NCI-H510A treated with DMSO at 0.1 percent for 48 hours (cell line): ENCODE measurements around the gene FBLN1.

Source experiments
- DNase-seq: peaks from one replicate; lab custom pipeline; 2025; lab: John Stamatoyannopoulos, UW

FBLN1 gene

GRCh38 chr22:45504373-45505341, 2.0 kb downstream of the FBLN1 start:
- peak; percentile 5 for DNase-seq

GRCh38 chr22:45505991-45506747, 3.5 kb downstream of the FBLN1 start:
- no peak for DNase-seq

- no peak for DNase-seq
Observed at GRCh38 chr22:45506816-45507360, 4.2 kb downstream of the FBLN1 start.

DNA sequence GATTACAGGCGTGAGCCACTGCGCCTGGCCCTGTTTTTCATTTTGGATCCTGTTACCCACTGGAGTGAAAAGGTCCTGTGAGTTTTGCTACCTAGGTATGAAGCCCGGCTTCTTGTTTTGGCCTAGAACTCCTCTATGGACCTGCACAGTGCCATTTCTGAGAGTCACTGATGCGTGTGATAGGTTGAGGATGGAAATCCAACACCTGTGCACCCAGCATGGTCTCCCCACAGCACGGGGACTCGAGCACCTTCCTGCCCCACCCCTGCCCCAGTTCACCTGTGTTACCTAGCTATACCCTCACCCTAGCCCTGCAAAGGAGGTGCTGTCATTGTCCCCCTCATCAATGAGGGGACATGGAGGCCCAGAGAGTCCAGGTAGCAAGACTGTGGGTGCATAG, 5.1 kb downstream of the FBLN1 start:
- no peak for DNase-seq

- DNase-seq, result no peak
Observed at GRCh38 chr22:45508814-45509213, 6.1 kb downstream of the FBLN1 start.

GRCh38 chr22:45510376-45511232, 7.9 kb downstream of the FBLN1 start:
- no peak for DNase-seq

GRCh38 chr22:45511847-45512261, 9.2 kb downstream of the FBLN1 start:
- DNase-seq, result no peak

- DNase-seq, result no peak
Observed at GRCh38 chr22:45512363-45512762, 9.7 kb downstream of the FBLN1 start.

DNA sequence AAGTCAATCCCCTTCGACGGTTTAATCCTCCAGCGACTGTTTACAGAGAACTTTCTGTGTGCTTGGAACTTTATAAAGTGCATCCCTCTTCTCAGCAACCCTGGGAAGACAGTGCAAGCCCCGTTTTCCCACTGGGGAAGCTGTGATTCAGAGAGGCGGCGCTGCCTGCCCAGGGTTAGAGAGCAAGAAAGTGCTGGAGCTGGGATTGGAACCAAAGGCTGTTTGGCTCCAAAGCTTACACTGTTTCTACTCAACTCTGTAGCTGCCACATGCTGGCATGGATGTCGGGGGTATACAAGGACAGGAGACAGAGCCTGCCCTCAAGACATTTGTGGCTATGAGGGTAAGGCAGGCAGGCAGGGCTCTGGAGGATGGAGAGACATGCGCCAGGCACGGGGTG, 13.0 kb downstream of the FBLN1 start:
- DNase-seq, result no peak

DNA sequence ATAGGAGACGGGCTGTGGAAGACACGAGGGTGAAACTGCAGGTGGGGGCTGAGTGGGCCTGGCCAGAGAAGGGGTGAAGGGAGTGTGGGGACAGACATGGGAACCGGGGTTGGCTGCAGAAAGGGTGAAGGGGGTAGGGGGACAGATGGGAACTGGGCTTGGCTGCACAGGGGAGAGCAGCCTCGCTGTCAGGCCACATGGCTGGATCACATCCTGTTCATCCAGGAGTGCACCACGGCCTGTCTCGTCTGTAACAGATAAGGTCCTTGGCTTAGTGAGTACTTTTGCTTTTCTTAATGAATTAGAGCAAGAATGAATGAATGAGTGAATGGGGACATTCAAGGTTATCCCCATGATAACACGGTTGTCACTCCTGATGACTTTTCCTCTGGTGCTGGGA, 13.5 kb downstream of the FBLN1 start:
- DNase-seq, result no peak

GRCh38 chr22:45516923-45517675, 14.4 kb downstream of the FBLN1 start:
- DNase-seq, result no peak

DNA sequence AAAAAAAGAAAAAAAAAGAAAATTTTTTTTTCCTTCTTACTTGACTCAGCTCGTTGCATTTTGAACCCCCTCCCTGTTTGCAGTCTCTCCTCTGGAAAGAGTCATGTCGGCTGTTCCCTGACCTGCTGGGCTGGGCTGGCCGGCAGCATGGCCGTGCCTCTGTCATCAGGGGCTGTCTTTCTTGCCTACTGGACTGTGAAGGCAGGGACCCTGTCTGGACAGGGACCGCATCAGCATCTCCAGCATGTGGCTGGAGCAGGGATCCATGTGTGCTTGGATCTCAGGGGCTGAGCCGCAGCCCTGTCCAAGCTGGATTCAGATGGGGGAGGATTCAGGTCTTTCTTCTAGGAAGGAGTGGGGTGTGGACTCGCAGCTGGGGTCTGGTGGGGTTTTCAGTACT, 15.5 kb downstream of the FBLN1 start:
- no peak for DNase-seq

DNA sequence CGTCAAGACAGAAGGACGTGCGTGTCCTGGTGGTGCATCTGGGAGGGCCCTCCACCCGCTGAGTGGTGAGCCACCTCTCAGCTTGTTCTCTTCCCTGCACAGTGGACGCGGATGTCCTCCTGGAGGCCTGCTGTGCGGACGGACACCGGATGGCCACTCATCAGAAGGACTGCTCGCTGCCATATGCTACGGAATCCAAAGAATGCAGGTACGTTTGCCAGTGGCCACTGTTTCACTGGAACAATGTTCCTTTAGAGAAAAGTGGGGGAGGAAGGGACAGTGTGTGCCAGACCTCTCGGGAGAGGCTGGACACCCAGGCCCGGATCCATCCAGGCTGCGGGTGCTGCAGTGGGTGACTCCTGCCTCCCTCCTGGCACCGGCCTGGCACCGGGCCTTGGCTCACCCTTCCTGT, 15.9 kb downstream of the FBLN1 start:
- DNase-seq, result no peak

- no peak for DNase-seq
Observed at GRCh38 chr22:45521178-45521577, 18.5 kb downstream of the FBLN1 start.

DNA sequence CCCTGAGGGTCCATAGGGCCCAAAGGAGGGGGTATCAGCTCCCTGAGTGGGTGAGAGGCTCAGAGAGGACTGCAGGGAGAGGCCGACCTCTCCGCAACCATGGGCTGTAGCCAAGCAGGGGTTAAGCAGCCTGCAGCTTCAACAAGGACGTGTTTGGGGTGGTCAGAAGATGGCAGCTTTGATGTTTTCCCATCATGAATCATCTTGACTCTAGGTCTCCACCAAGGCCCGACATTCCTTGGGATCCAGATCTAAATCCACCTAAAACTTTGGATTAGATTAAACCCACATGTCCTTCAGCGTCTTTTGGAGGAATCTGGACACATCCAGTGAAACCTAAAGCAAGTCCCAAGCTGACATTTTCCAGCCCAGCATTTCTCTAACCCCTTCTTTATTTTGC, 19.8 kb downstream of the FBLN1 start:
- DNase-seq, result no peak

DNA sequence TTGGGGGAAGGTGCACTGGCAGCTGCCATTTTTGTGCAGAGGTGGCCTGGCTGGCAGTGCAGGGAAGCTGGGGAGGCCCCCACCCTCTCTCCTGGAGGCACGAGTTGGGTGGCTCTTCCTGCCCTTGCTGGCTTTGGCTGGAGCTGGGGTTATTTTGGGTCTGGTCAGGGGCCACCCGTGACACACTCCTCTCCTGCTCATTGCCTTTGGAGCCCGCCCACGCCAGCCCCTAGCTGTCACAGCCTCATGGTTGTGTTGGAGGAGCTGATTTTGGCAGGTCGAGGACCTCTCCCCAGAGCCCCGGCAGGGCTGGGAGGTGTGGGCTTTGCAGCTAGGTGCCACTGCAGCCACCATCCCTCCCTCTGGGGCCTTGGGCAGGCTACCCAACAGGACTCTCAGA, 21.5 kb downstream of the FBLN1 start:
- no peak for DNase-seq

GRCh38 chr22:45524966-45525365, 22.3 kb downstream of the FBLN1 start:
- no peak for DNase-seq

GRCh38 chr22:45525480-45525879, 22.8 kb downstream of the FBLN1 start:
- DNase-seq, result no peak

- no peak for DNase-seq
Observed at GRCh38 chr22:45526281-45526680, 23.6 kb downstream of the FBLN1 start.

DNA sequence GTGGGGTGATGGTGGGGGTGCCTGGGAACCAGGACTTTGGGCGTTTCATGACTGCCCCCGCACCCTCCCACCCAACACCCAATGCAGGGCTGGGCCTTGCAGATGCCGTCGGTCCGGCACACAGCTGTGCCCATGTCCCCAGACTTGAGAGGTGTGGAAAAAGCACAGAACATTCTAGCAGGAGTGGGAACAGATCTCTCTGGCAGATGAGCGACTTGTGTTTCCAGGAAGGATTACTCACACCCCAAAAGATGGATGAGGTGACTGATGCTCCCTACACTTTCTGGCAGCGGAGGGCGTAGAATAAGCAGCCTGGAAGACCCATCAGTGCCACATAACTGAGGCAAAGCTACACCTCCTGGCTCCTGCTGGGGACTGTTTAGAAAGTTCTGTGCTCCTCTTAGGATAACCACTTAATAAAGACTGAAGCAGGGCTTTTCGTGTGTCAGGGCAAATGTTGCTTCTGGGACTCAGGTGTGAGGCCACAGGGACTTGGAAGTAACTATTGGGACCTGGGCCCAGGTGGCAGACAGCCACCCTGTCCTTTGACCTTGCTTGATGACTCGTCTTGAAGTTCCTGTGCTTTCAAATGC, 24.2 kb downstream of the FBLN1 start:
- DNase-seq, result no peak

- no peak for DNase-seq
Observed at GRCh38 chr22:45527456-45527855, 24.8 kb downstream of the FBLN1 start.
